GM23338 (cell line): ENCODE data around the gene C1QTNF8.

Source experiments
- CREB1 ChIP-seq: fragments of 250-450 bp; sonication (Bioruptor Pico); IDR thresholded peaks from 2 replicates; pipeline ENCODE4 v1.5.0; 2020; ENCODE audit warnings: low read depth, mild to moderate bottlenecking, moderate library complexity
- EZH2 ChIP-seq: fragments of 200-600 bp; sonication (generic); IDR thresholded peaks from one replicate; pipeline ENCODE4 v1.8.0; 2017; ENCODE audit warnings: antibody characterized with exemption, mild to moderate bottlenecking, low read depth; ENCODE audit not compliant: unreplicated experiment
- EZH2phosphoT487 ChIP-seq: fragments of 200-600 bp; sonication (generic); IDR thresholded peaks from one replicate; pipeline ENCODE4 v1.8.1; 2018; ENCODE audit warnings: antibody characterized with exemption; ENCODE audit not compliant: unreplicated experiment
- POLR2AphosphoS5 ChIP-seq: IDR thresholded peaks from 2 replicates; pipeline ENCODE4 v1.6.1; 2016; ENCODE audit warnings: antibody characterized with exemption, low read depth
- REST ChIP-seq: IDR thresholded peaks from one replicate; pipeline ENCODE4 v1.6.1; 2018; ENCODE audit warnings: antibody characterized with exemption; ENCODE audit not compliant: unreplicated experiment
- STAT1 ChIP-seq: IDR thresholded peaks from one replicate; pipeline ENCODE4 v1.6.1; 2016; ENCODE audit warnings: antibody characterized with exemption; ENCODE audit not compliant: unreplicated experiment
- ZNF114 ChIP-seq: fragments of 250-450 bp; sonication (Bioruptor Pico); IDR thresholded peaks from 2 replicates; pipeline ENCODE4 v1.5.0; 2020; ENCODE audit warnings: mild to moderate bottlenecking, moderate library complexity
- TF ChIP-seq, protein P1 (sequence below), 2 experiments: fragments of 200-600 bp in 1 of 2; sonication (generic) in 1 of 2; conservative IDR thresholded peaks; 2 replicates each; pipeline versions ENCODE4 v1.5.1 to v1.6.1; 2016 to 2017; ENCODE audit warnings: antibody characterized with exemption in 2 of 2, low read depth in 2 of 2, mild to moderate bottlenecking in 2 of 2, moderate library complexity in 1 of 2
- TF ChIP-seq, protein P2 (sequence below): IDR thresholded peaks from 2 replicates; pipeline ENCODE4 v1.6.1; 2016; ENCODE audit warnings: antibody characterized with exemption

GRCh38 chr16:1106659-1107058 lies 10.6 kb upstream of the C1QTNF8 start:
- TF ChIP-seq, protein P1, sequence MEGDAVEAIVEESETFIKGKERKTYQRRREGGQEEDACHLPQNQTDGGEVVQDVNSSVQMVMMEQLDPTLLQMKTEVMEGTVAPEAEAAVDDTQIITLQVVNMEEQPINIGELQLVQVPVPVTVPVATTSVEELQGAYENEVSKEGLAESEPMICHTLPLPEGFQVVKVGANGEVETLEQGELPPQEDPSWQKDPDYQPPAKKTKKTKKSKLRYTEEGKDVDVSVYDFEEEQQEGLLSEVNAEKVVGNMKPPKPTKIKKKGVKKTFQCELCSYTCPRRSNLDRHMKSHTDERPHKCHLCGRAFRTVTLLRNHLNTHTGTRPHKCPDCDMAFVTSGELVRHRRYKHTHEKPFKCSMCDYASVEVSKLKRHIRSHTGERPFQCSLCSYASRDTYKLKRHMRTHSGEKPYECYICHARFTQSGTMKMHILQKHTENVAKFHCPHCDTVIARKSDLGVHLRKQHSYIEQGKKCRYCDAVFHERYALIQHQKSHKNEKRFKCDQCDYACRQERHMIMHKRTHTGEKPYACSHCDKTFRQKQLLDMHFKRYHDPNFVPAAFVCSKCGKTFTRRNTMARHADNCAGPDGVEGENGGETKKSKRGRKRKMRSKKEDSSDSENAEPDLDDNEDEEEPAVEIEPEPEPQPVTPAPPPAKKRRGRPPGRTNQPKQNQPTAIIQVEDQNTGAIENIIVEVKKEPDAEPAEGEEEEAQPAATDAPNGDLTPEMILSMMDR (conservative IDR thresholded peaks at IDR 0.05; ENCODE audit: low read depth in 2 of 2), result no peak
- TF ChIP-seq POLR2AphosphoS5, result no peak
- TF ChIP-seq EZH2, result no peak
- TF ChIP-seq REST, result no peak
- no peak for TF ChIP-seq CREB1 (CRISPR knock-in tag)
- TF ChIP-seq STAT1, result no peak
- TF ChIP-seq EZH2phosphoT487, result no peak
- TF ChIP-seq, protein P2, sequence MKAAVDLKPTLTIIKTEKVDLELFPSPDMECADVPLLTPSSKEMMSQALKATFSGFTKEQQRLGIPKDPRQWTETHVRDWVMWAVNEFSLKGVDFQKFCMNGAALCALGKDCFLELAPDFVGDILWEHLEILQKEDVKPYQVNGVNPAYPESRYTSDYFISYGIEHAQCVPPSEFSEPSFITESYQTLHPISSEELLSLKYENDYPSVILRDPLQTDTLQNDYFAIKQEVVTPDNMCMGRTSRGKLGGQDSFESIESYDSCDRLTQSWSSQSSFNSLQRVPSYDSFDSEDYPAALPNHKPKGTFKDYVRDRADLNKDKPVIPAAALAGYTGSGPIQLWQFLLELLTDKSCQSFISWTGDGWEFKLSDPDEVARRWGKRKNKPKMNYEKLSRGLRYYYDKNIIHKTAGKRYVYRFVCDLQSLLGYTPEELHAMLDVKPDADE, result no peak
- no peak for TF ChIP-seq ZNF114 (CRISPR knock-in tag)
